DND-41 (cell line): ENCODE data around the gene FREM2.

Experiments
- EZH2 ChIP-seq: IDR thresholded peaks from 3 replicates; pipeline ENCODE4 v1.6.1; 2012; ENCODE audit warnings: borderline replicate concordance, low read depth, mild to moderate bottlenecking, moderate library complexity, low read length, inconsistent platforms; ENCODE audit not compliant: severe bottlenecking
- TF ChIP-seq, protein P1 (sequence below): IDR thresholded peaks from 2 replicates; pipeline ENCODE4 v1.5.1; 2012; ENCODE audit warnings: borderline replicate concordance, low read length, moderate library complexity, mild to moderate bottlenecking; ENCODE audit not compliant: poor library complexity, severe bottlenecking; ENCODE audit errors: extremely low read depth

DNA sequence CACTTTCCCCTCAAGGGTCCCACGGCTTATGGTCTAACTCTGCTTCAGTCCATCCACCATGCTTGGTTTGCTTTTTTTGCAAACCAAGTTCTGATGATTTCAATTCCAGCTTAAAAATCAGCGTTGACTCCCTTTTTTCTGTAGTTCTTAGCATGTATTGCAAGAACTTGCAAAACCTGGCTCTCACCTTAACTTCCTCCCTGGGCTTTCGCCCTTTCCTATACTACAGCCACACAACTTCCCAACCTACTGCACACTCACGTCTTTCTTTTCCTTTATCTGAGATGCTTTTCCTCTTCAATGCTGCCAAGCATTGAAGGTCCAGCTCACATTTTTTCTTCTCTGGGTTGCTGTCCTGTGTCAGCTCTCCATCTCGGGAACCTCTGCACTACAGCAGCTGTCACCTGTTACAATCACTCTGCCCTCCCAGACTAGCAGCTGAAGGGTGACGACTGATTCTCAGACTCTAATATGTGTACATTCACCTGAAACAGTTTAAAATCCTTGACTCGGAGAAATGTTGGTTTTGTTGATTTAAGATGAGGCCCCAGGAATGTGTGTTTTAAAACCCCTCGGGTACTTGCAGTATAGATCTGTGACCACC is 143.7 kb downstream of the FREM2 start:
- TF ChIP-seq, protein P1, sequence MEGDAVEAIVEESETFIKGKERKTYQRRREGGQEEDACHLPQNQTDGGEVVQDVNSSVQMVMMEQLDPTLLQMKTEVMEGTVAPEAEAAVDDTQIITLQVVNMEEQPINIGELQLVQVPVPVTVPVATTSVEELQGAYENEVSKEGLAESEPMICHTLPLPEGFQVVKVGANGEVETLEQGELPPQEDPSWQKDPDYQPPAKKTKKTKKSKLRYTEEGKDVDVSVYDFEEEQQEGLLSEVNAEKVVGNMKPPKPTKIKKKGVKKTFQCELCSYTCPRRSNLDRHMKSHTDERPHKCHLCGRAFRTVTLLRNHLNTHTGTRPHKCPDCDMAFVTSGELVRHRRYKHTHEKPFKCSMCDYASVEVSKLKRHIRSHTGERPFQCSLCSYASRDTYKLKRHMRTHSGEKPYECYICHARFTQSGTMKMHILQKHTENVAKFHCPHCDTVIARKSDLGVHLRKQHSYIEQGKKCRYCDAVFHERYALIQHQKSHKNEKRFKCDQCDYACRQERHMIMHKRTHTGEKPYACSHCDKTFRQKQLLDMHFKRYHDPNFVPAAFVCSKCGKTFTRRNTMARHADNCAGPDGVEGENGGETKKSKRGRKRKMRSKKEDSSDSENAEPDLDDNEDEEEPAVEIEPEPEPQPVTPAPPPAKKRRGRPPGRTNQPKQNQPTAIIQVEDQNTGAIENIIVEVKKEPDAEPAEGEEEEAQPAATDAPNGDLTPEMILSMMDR: no peak
- no peak for TF ChIP-seq EZH2
